Activated effector memory CD4-positive, alpha-beta T cell treated with Interleukin-2 at 50 U/mL for 16 hours (primary cell): Measurements from ENCODE around the gene ALKBH7.
A peak's percentile ranks its signal among the peaks of the same experiment; 100 is the strongest.

Experiments used
- DNase-seq: peaks from one replicate; pipeline ENCODE4 v3.0.0-alpha.2; 2020

Gene ALKBH7

DNA sequence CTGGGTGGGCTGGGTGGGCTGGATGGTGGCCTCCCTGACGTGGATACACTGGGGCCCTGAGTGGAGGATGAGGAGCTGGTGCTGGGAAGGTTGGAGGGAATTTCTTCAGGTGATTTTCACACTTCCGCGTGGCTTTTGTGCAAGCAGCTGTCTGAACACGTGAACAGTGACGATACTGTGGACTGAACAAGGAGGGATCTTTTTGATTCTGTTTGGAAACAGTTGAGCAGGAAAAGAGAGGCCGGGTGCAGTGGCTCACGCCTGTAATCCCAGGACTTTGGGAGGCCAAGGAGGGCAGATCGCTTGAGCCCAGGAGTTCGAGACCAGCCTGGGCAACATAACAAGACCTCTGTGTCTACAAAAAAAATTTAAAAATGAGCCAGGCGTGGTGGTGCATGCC is 29.5 kb downstream of the ALKBH7 start:
- no peak for DNase-seq

DNA sequence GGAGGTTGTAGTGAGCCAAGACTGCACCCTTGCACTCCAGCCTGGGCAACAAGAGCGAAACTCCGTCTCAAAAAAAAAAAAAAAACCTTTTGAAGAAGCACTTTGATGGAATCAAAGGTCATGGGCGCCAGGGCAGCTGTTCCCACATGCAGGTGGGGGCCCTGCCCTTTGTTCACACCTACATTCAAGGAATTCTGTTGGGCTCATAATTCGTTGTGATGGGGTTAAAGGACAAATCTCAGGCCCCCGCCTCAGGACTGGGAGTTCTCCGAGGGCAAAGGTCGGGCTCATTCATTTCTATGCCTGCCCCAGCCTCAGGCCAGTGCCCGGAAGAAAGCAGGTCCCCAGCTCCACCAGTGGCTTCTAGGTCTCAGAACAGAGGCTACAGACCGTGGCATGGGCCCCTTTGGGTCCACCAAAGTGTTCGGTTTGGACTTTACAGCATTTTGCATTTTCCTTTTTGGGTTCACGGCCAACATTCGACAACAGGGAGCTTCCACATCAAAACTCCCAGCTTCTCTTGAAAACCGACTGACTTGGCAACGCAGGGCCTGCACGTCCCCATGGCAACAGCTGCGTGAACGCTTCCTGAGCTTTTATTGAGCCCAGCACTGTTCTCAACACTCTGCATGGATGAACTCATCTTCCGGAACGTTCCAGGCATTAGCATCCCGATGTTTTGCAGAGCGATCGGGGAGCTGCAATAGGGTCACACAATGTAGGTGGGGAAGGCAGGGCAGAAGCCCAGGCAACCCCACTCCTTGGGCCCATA is 30.4 kb downstream of the ALKBH7 start:
- DNase-seq: no peak

DNA sequence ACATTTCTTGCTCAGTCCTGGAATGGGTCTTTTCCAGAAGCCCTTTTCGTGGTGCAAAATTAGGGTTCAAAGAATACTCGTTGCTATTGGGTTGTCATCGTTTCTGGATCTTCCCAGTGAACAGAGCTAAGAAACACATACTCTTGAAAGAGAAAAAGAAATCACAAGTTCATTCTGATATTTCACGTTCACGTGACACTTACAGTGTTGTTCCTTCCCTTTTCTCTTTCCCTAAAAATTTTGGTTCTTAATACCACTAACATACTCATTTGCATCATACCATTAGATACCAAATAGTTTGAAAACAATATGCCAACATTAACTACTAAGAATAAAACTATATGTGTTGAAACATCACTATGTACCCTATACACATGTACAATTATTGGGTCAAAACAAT is 33.8 kb downstream of the ALKBH7 start:
- no peak for DNase-seq

DNA sequence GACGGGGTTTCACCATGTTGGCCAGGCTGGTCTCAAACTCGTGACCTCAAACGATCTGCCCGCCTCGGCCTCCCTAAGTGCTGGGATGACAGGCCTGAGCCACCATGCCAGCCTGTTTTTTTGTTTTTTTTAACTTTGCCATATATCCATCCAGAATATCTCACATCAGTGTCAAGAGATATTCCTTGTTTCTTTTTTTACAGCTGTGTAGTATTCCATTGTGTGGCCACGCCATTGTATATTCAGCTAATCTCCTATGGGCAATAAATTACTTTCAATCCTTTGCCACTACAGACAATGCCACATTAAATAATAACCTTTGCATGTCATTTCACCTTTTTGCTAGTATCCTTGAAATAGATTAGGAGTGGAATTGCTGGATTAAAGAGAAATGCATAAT is 36.8 kb downstream of the ALKBH7 start:
- no peak for DNase-seq

DNA sequence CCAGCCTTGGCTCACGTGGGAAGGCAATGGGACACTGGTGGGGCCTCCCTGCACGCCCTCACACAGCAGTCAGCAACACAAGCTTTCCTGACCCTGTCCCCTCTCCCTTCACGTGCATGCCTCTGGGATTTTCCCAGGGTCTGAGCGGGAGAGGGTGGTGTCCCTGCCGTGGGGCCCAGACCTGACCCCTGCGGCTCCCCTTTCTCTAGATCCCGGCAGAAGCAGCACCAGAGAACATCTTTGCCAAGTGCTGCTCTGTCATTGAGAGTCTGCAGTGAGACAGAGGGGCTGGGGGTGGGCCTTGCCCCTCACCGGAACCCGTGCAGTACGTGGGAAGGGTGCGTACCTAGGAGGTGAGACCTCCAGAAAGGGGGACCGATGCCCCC is 39.5 kb downstream of the ALKBH7 start:
- no peak for DNase-seq

DNA sequence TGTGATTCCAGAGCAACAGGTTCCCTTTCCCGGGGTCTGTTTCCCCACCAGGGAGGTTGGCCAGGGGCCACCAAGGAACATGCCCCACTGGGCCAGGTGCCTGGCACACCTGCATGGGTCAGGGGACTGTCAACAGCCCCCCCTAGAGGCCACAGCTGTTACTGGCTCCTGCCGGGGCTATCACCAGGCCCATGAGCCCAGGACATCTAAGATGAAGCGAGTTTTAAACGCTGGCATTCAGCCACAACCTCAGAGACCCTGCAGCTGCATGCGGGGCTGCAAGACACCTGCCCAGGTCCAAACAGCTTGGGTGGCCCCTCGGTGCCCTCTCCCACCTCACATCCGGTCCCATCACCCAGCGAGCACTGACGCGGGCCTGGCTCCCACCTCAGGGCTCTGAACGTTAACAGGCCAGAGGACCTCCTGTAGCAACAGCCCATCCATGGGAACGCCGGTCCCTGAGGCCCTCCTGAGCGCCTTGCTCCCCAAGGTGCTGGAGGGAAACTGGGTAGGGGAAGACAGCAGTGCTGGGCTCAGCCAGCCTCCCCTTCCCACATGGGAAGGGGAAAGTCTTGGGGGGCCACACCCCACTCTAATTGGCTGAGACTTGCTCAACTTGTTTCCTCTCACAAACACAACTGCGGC is 40.0 kb downstream of the ALKBH7 start:
- peak; percentile 25 for DNase-seq

DNA sequence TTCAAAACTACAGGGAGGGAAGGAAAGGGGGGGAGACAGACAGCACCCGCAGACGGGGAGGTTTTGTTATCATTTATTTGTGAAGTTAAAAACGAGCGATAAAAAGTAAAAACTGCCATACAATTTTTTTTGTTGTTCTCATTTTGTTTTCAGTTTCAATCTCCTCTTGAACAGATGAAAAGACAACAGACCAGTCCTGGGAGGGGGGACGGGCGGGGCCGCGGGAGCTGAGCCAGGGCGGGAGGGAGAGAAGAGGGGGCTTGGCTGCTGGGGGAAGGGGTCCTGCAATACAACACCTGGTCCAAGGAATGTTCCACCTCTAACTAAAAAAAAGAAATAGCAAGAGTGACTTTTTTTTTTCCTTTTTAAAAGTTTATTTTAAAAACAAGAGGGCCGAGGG is 40.7 kb downstream of the ALKBH7 start:
- DNase-seq: no peak

DNA sequence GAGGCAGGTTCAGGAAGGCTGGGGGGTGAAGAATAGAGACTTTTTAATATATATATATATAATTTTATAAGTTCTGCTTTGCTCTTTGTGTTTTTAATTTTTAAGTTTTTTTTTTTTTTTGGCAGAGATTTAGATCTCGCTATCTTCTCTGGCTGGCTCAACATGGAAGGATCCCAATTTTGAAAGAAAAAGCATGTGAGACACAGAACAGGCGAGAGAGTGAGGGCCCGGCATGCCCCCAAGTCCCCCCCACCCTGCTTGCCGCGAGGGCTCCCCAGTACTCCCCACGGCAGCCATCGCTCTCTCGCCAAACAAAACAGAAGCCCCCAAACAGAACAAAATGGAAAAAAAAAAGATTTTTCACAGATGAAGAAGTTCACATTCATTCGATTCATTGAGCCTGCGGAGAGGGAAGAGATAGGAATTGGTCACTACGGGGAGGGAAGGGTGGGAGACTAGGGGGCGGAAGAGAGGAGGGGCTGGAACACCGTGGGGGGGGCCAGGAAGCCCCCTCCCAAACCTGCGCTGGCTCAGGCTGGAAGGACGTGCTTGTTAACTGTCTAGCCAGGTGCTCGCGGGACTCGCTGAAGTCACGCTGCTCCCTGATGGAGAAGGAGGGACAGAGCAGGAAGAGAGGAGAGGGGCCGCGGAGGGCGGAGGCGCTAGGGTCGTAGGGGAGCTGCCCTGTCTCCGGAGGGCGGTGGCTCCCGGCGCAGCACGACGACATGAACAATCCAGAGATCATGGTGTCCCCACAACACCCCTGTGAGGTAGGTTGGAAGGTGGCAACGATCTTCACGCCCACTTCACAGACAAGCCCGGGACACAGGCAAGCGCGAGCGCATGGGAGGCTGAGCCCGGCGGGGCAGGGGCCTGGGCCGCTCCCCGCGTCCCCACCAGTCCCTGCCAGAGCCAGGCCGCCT is 41.4 kb downstream of the ALKBH7 start:
- DNase-seq: no peak

DNA sequence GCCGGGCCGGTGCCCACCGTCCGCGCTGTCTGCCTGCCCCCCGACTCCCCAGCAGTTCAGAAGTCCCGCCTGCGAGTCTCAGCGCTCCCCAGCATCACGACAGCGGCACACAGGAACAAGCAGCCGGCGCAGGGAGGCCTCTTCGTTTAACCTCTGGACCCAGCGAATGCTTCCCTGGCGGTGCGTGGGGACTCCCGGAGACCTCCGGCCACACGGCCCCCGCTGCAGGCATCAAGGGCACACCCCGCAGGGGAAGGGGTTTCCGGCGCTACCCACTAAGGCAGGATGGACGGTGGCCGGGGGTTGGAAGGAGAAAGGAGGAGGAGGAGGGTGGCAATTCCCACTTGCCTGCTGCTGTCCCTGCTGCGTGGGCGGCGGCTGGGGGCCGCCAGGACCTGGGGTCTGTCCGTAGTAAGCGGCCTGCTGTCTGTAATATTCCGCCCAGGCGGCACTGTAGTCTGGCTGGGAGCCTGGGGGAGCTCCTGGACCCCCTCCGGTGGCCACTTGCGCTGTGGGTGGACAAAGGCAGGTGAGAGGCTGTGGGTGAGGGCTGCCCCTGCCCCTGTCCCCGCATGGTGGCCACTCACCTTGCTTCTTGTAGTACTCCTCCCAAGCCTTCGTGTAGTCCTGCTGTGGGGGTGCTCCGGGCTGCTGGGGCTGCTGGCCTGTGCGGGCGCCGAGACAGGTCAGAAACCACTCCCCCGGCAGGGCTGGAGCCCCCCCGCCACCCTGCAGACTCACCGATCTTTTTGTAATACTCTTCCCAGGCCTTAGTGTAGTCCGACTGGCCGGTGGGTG is 42.4 kb downstream of the ALKBH7 start:
- DNase-seq: no peak

DNA sequence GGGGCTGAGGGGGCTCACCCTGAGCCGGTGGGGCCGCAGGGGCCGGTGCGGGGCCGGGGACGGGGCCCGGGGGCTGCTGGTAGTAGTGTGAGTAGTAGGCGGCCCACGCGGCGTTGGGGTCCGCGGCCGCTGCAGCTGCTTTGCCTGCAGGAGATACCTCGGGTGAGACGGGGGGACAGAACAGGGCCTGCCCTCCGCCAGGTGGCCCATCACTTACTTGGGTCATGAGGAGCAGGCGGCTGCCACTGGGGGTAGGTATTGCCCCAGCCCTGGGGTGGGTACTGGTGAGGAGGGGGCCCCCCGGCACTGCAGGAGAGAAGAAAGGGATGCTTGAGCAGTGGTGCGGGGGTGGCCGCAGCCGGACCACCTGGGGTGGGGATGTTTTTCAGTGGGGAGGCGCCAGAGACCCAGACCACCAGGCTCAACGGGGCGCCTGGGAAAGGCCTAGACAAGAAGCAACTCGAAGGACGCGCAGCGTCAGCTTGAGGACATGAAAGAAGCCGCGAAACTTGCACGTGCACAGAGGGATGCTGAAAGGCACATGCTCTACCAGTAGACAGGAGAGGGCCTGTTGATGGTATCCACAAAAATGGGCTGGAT is 43.1 kb downstream of the ALKBH7 start:
- no peak for DNase-seq

DNA sequence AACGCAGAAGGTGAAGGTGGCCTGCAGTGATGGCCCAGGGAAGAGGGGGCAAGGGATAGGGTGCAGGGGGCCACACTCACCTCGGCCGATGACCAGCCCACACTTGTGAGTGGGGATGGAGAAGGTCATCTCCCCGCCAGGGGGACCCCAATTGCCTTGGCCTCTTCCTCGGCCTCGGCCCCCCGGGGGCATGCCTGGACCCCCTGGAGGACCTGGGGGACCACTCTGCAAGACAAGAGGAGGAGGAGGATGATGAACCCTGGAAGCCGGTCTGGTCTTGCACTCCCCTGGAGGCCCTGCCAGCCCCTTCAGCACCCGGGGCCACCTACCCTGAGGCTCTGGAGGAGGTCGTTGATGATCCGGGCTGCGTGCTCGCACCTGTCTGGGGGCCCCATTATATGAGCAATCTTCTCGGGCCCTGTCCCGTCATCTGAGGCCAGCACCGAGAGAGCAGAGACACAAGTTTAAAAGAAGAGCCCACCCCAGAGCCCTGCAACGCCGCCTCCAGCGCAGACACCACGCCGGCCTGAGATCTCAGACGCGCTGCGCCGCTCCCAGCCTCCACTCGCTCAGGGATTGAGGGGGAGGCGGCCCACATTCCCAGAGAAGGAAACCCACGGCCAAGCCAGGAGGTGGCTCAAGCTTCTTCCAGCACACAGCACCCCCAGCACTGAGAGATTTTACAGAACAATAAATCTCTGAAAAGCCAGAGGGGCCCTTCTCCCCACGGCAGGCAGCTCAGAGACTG is 44.2 kb downstream of the ALKBH7 start:
- no peak for DNase-seq

DNA sequence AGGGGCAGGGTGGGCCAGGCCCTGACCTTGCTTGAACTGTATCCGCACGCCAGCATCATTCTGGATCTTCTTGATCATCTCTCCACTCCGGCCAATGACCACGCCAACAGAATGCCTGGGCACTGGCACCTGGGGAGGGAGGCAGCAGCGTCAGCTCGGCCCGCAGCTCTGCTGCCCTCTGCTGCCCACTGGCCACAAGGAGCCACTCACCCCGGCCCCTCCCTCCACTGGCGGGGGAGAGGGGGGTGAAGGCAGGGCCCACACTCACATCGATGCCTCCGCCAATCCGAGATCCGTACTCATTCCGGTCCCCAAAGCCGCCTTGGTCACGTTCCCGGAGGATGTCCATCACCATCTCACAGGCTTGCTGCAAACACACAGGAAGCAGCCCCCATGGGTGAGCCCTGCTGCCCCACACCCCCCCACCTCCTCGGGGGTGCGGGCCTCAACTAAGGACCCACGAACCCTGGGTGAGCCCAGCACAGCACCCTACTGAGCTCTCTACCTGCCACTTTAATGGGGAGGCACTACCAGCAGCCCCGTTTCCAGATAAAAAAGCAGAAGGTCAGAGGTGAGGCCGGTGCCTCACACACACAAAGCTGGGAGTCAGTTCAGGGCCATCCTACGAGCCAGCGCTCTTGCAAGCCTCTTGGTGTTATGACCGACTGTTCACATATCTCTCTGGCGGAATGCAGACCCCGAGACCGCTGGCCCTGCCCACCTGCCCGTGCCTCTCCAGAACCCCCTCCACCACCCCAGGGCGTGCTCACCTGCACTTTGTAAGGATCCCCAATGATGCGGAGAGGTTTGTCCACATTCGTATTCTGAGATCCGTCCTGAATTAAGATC is 45.3 kb downstream of the ALKBH7 start:
- no peak for DNase-seq

DNA sequence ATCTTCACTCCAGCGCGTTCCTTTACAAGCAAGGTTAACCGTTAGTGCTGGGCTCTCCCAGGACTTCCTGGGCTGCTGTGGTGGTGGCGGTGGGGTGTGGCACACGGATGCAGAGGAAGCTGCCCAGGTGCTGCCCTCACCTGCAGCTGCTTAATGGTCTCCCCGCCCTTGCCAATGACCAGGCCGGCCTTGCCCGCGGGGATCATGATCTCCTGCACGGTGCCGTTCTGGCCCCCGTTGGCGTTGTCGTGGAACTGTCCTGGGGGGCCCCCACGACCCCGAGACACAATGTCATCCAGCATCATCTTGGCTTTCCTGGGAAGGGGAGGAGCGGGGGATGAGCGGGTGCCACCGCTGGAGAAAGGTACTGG is 46.0 kb downstream of the ALKBH7 start:
- no peak for DNase-seq

DNA sequence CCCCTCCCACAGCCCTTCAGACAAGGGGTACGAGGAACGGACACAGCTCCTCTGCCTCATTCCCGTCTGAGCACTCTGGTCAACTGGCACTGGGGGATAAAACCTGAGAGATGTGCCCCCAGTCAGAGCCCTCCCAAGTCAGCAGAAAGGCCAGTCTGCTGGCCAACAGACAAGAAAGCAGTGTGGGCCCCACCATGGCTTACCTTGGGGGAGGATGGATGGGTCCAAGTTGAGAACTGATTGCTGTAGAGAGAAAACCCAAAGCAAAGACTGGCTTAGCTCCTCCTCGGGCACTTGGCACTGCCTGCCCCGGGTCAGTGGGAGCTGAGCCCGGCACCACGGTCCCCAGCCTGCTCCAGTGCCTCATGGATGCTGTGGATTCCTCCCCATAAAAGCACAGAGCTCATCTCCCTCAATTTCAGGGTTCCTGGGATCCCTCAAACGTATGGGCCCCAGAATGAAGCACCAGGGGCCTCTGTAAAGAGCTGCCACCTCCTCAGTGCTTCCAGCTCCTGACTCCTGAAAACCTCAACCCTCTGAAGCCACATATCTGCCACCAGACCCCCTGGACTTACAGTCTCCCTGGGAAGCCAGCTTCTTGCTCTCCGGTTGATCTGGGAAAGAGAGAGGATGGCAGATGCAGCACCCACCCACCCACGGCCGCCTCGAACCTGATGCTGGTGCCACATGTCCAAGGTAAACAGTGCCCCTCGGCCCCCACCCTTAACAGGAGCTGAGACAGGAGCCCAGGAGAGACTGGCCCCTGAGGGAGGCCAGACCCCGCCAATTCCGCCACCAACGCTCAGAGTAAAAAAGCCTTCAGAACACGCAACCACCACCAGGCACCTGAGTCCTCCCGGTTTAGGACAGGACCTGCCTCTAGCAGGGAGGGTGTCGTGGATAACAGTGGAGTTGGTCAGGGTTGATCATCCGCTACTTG is 48.8 kb downstream of the ALKBH7 start:
- no peak for DNase-seq

DNA sequence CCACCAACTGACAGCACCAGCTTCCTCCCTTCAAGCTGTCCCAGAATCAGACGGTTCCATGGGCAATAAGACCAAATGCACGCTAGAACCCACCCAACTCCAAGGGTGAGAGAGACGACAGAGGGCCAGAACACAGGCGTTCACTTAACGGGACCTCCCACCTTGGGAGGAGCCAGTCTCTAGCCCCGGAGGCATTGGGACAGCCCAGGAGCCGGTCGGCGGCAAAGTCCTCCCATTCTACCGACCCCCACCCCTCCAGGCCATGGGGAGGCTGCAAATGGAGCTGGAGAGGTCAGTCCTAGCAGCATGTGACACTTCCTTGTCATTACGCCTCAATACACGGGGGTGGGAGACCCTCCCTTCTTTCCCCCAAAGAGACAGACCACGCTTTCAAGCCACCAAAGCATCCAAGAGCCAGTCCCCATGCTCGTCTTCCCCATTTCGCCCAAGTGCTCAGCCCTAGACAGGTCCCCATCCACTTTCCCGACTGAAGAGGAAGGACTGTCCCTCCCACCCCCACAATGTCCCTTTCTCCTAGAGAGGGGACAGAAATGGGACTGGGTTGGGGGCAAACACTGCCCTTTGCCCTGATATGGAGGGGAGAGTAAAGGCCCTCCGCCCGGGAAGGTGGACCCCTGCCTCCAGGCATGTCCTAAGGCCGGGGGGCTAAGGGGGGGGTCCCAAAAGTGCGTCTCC is 51.1 kb downstream of the ALKBH7 start:
- DNase-seq: no peak

DNA sequence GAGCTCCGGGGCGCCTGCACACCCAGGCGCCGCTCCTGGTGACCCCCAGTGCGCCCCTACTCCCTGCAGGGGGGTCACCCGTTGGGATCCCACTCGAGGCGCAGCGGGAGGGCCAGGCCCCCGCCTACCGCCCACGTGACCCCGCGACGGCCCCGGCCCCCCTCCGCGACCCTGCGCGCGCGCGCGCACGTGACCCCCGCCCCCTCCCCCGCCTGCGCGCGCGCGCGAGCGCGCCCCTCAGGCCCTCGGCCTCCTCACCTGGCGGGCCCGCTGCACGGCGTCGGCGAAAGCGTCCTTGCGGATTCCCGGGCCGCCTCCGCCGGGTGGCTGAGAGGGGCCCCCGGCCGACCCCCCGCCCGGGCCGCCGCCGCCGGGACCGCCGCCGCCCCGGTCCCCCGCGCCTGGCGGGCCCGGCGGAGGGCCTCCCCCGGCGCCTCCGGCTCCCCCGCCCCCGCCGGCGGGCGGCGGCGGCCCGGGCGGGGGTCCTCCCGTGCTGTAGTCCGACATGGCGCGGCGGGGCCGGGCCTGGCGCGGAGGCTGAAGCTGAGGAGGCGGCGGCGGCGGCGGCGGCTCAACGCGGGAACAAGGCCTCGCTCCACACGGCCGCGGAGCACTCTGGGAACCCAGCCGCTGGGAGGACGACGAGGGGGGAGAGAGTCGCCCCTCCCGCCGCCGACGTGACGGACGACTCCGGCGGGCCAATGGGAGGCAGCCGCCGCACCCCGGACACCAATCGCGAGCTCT is 51.8 kb downstream of the ALKBH7 start, which contains the start of gene KHSRP:
Gene KHSRP (minus strand): TSS at position 617 of the 744 bp plus-strand sequence. CDS start 110 bp downstream, at position 507.
- no peak for DNase-seq
